ENCODE measurements around the gene MAMLD1.

DNA sequence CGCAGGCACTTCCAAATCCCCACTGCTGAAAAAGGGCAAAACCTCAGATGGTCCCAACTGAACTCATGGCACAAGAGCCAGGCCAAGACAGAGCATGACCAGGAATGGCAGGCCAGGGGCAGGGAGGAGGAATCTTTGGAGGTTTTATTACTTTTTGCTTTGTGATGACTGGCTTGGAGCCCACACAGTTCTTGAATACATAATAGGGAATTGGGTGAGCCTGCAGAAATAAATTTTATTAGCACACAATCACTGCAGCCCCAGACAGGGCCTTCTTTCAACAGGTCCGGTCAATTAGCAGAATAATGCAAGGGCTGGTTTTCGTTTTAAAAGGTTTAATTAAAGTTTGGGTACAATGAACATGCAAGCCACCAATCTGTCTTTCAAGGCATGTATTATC lies 23.4 kb upstream of the MAMLD1 start:
- TF ChIP-seq POLR2A (IDR thresholded peaks at IDR 0.05), result no peak
- TF ChIP-seq, protein P1, sequence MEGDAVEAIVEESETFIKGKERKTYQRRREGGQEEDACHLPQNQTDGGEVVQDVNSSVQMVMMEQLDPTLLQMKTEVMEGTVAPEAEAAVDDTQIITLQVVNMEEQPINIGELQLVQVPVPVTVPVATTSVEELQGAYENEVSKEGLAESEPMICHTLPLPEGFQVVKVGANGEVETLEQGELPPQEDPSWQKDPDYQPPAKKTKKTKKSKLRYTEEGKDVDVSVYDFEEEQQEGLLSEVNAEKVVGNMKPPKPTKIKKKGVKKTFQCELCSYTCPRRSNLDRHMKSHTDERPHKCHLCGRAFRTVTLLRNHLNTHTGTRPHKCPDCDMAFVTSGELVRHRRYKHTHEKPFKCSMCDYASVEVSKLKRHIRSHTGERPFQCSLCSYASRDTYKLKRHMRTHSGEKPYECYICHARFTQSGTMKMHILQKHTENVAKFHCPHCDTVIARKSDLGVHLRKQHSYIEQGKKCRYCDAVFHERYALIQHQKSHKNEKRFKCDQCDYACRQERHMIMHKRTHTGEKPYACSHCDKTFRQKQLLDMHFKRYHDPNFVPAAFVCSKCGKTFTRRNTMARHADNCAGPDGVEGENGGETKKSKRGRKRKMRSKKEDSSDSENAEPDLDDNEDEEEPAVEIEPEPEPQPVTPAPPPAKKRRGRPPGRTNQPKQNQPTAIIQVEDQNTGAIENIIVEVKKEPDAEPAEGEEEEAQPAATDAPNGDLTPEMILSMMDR (IDR thresholded peaks at IDR 0.05), result no peak

Data from Peyer's patch (tissue), 4 donors.